Retinal pigment epithelial cell (primary cell): ENCODE measurements around the gene SLC2A9.
A peak's percentile ranks its signal among the peaks of the same experiment; 100 is the strongest.

Experiments
- DNase-seq: peaks from one replicate; pipeline ENCODE4 v3.0.0-alpha.2; 2010; ENCODE audit warnings: low read depth
- H3K4me3 ChIP-seq: 2 replicates; pipeline ENCODE4 v1.5.1; 2011; ENCODE audit warnings: mild to moderate bottlenecking, low read length, control low read depth, moderate library complexity
- CTCF ChIP-seq: conservative IDR thresholded peaks from 2 replicates; pipeline ENCODE4 v1.5.1; 2011; ENCODE audit warnings: low read depth, low read length, control low read depth, inconsistent platforms

The SLC2A9 gene

GRCh38 chr4:9976781-9977180 is 44.5 kb downstream of the SLC2A9 start:
- TF ChIP-seq CTCF: no peak
- no peak overlapping the region for H3K4me3 ChIP-seq
- DNase-seq: no peak

GRCh38 chr4:9976293-9976692 is 45.0 kb downstream of the SLC2A9 start:
- DNase-seq: no peak
- TF ChIP-seq CTCF: no peak
- H3K4me3 ChIP-seq: no peak overlapping the region

GRCh38 chr4:9971711-9972110 is 49.6 kb downstream of the SLC2A9 start:
- no peak for TF ChIP-seq CTCF
- no peak for DNase-seq
- H3K4me3 ChIP-seq: no peak overlapping the region

GRCh38 chr4:9970399-9971011 is 50.8 kb downstream of the SLC2A9 start:
- DNase-seq: no peak

GRCh38 chr4:9969526-9970398 is 51.5 kb downstream of the SLC2A9 start:
- H3K4me3 ChIP-seq: no peak overlapping the region
- no peak for DNase-seq
- TF ChIP-seq CTCF: no peak

More at GRCh38 chr4:9970399-9971011, 50.8 kb downstream of the SLC2A9 start:
- TF ChIP-seq CTCF: no peak
- H3K4me3 ChIP-seq: no peak overlapping the region

GRCh38 chr4:9968472-9968871 is 52.8 kb downstream of the SLC2A9 start:
- no peak for TF ChIP-seq CTCF
- H3K4me3 ChIP-seq: no peak overlapping the region
- DNase-seq: no peak

GRCh38 chr4:9964879-9965278 is 56.4 kb downstream of the SLC2A9 start:
- peak; percentile 56 for DNase-seq
- H3K4me3 ChIP-seq: no peak overlapping the region
- no peak for TF ChIP-seq CTCF
